Measurements from ENCODE around the gene MMD. TPM values are rescaled to one million over a fixed set of nuclear protein-coding genes. Genes with fewer than 3 reads are reported as not detected.

MMD gene
- total and polyA plus RNA-seq, 2 of the 13 experiments (the other 11 are each of a cell fraction or from before 2014, with no cell fraction given): 121 to 225 TPM

GRCh38 chr17:55433029-55433628 lies 11.5 kb upstream of the MMD start (continued):
- TF ChIP-seq ZNF503 (CRISPR knock-in tag; IDR thresholded peaks at IDR 0.05): peak; percentile 87; the same call in 1 of the 2 replicates
- no peak; the same call in 1 of the 2 replicates for TF ChIP-seq MBD4 (IDR thresholded peaks at IDR 0.05; ENCODE audit: borderline replicate concordance, low read length)
- TF ChIP-seq ZNF362 (CRISPR knock-in tag; IDR thresholded peaks at IDR 0.05; ENCODE audit: borderline replicate concordance): peak; percentile 91
- TF ChIP-seq ZNF12 (CRISPR knock-in tag; IDR thresholded peaks at IDR 0.05): no peak; the same call in 1 of the 2 replicates
- peak; percentile 57; the same call in 1 of the 2 replicates for TF ChIP-seq ZNF770 (CRISPR knock-in tag; IDR thresholded peaks at IDR 0.05)
- TF ChIP-seq NFAT5 (CRISPR knock-in tag; IDR thresholded peaks at IDR 0.05): no peak
- 0 out of 2 replicates have a peak, but pooled peaks have one; percentile 28 for TF ChIP-seq ZNF879 (CRISPR knock-in tag; IDR thresholded peaks at IDR 0.05)
- peak; percentile 70 for TF ChIP-seq HDAC1 (CRISPR knock-in tag; IDR thresholded peaks at IDR 0.05)
- TF ChIP-seq ZNF224 (CRISPR knock-in tag; IDR thresholded peaks at IDR 0.05): no peak
- no peak; the same call in 1 of the 2 replicates for TF ChIP-seq HBP1 (CRISPR knock-in tag; IDR thresholded peaks at IDR 0.05; ENCODE audit: low read depth)
- 0 out of 2 replicates have a peak, but pooled peaks have one; percentile 34 for TF ChIP-seq HNF1B (CRISPR knock-in tag; IDR thresholded peaks at IDR 0.05)
- TF ChIP-seq ZNF24 (IDR thresholded peaks at IDR 0.05): no peak
- TF ChIP-seq ZNF513 (CRISPR knock-in tag; conservative IDR thresholded peaks at IDR 0.05): no peak
